IMR-90 (cell line): ENCODE results near the gene ITPRID1. TPM values are rescaled to one million over a fixed set of nuclear protein-coding genes. Genes with fewer than 3 reads are reported as not detected.

Experiments used
- ATAC-seq: fragments of 200-7000 bp; cut with Tn5 transposase; 2 replicates; pipeline ENCODE4 v1.9.1; 2020; ENCODE audit warnings: low read depth, mild to moderate bottlenecking, moderate library complexity
- BruUV-seq: library from RNA; stranded (reverse); fragments of 400-500 nt; replicated peaks from 2 replicates; lab custom pipeline; 2021; lab: Mats Ljungman, UMichigan
- CTCF ChIA-PET: fragments of 300-600 bp; formaldehyde crosslinking; extraction: SDS; loops from one replicate; lab custom pipeline; 2021; ENCODE audit warnings: antibody characterized with exemption; lab: Yijun Ruan, JAX
- POLR2A ChIA-PET: fragments of 300-600 bp; sonication (Branson Sonifier 250); formaldehyde crosslinking; loops from one replicate; lab custom pipeline; 2022; ENCODE audit warnings: antibody characterized with exemption; ENCODE audit not compliant: unreplicated experiment; lab: Charles Lee
- DNase-seq: peaks from one replicate; pipeline ENCODE4 v3.0.0; 2013
- H2AFZ ChIP-seq: replicated peaks from 2 replicates; pipeline ENCODE3; 2013; ENCODE audit warnings: low read length, mild to moderate bottlenecking; ENCODE audit not compliant: poor library complexity
- H2AK5ac ChIP-seq: 2 replicates; pipeline ENCODE4 v1.6.1; 2013; ENCODE audit warnings: low read depth, low read length, inconsistent platforms
- H2AK9ac ChIP-seq: replicated peaks from 2 replicates; pipeline ENCODE3; 2013; ENCODE audit warnings: mild to moderate bottlenecking, low read depth, low read length, moderate library complexity; ENCODE audit not compliant: poor library complexity
- H2BK120ac ChIP-seq: 2 replicates; pipeline ENCODE4 v1.6.1; 2013; ENCODE audit warnings: low read depth, low read length, inconsistent platforms
- H2BK15ac ChIP-seq: 3 replicates; pipeline ENCODE4 v1.6.1; 2013; ENCODE audit warnings: low read depth, low read length, inconsistent platforms
- H2BK20ac ChIP-seq: 2 replicates; pipeline ENCODE4 v1.6.1; 2013; ENCODE audit warnings: low read depth, mild to moderate bottlenecking, inconsistent platforms, low read length, moderate library complexity
- H2BK5ac ChIP-seq: 2 replicates; pipeline ENCODE4 v1.6.1; 2013; ENCODE audit warnings: mild to moderate bottlenecking, low read depth, low read length, inconsistent platforms; ENCODE audit not compliant: poor library complexity, severe bottlenecking
- H3K14ac ChIP-seq: replicated peaks from 2 replicates; pipeline ENCODE4 v1.6.1; 2013; ENCODE audit warnings: low read depth, low read length, inconsistent platforms
- H3K18ac ChIP-seq: 2 replicates; pipeline ENCODE4 v1.6.1; 2013; ENCODE audit warnings: low read depth, low read length, control low read depth
- H3K23ac ChIP-seq: 2 replicates; pipeline ENCODE4 v1.6.1; 2013; ENCODE audit warnings: low read depth, low read length, inconsistent platforms
- H3K27ac ChIP-seq: 2 replicates; pipeline ENCODE4 v1.5.1; 2013; ENCODE audit warnings: mild to moderate bottlenecking, control low read depth, low read length; ENCODE audit not compliant: insufficient read depth
- H3K27me3 ChIP-seq: 2 replicates; pipeline ENCODE4 v1.6.1; 2013; ENCODE audit warnings: low read length; ENCODE audit not compliant: control insufficient read depth, insufficient read depth
- H3K36me3 ChIP-seq: 2 replicates; pipeline ENCODE4 v1.6.1; 2013; ENCODE audit warnings: low read length, mixed read lengths; ENCODE audit not compliant: control insufficient read depth, insufficient read depth
- H3K4ac ChIP-seq: 2 replicates; pipeline ENCODE4 v1.6.1; 2013; ENCODE audit warnings: low read depth, low read length, inconsistent platforms
- H3K4me1 ChIP-seq: 2 replicates; pipeline ENCODE4 v1.6.1; 2013; ENCODE audit warnings: low read length, mixed read lengths; ENCODE audit not compliant: control insufficient read depth, insufficient read depth
- H3K4me2 ChIP-seq: 2 replicates; pipeline ENCODE4 v1.6.1; 2013; ENCODE audit warnings: low read depth, mild to moderate bottlenecking, control low read depth, low read length, moderate library complexity
- H3K4me3 ChIP-seq: 2 replicates; pipeline ENCODE4 v1.5.1; 2013; ENCODE audit warnings: low read depth, mild to moderate bottlenecking, control low read depth, low read length, moderate library complexity; ENCODE audit not compliant: insufficient read depth
- H3K56ac ChIP-seq: 2 replicates; pipeline ENCODE4 v1.6.1; 2013; ENCODE audit warnings: low read length, inconsistent platforms; ENCODE audit not compliant: insufficient read depth; ENCODE audit errors: extremely low read depth
- H3K79me1 ChIP-seq, 2 experiments: 2 replicates each; pipeline ENCODE4 v1.6.1; 2013; ENCODE audit warnings: low read length in 2 of 2, inconsistent platforms in 1 of 2, low read depth in 1 of 2
- H3K9ac ChIP-seq: 2 replicates; pipeline ENCODE4 v1.6.1; 2013; ENCODE audit warnings: low read depth, low read length, control low read depth
- H3K9me1 ChIP-seq: 2 replicates; pipeline ENCODE4 v1.6.1; 2013; ENCODE audit warnings: low read length, inconsistent platforms; ENCODE audit not compliant: insufficient read depth
- H3K9me3 ChIP-seq: 2 replicates; pipeline ENCODE4 v1.6.1; 2013; ENCODE audit warnings: low read length; ENCODE audit not compliant: control insufficient read depth, insufficient read depth
- H4K20me1 ChIP-seq: 2 replicates; pipeline ENCODE4 v1.6.1; 2013; ENCODE audit warnings: low read length, inconsistent platforms; ENCODE audit not compliant: insufficient read depth
- H4K5ac ChIP-seq: 2 replicates; pipeline ENCODE4 v1.6.1; 2013; ENCODE audit warnings: mild to moderate bottlenecking, low read depth, low read length, control low read depth
- H4K8ac ChIP-seq, 2 experiments: 2 replicates each; pipeline ENCODE4 v1.6.1; 2013; ENCODE audit warnings: low read depth in 2 of 2, low read length in 2 of 2, control low read depth in 1 of 2, inconsistent platforms in 1 of 2
- H4K91ac ChIP-seq: 2 replicates; pipeline ENCODE4 v1.6.1; 2013; ENCODE audit warnings: low read depth, low read length, inconsistent platforms; ENCODE audit not compliant: insufficient read depth
- CHD1 ChIP-seq: IDR thresholded peaks from 2 replicates; pipeline ENCODE4 v1.6.1; 2012; ENCODE audit warnings: low read depth, low read length, improper control_type of control experiment
- ELK1 ChIP-seq: fragments of 150-350 bp; IDR thresholded peaks from 2 replicates; pipeline ENCODE4 v1.6.1; 2016; ENCODE audit warnings: low read depth, mild to moderate bottlenecking, low read length, moderate library complexity, borderline replicate concordance
- MAZ ChIP-seq: IDR thresholded peaks from 2 replicates; pipeline ENCODE4 v1.6.1; 2012; ENCODE audit warnings: low read depth, mild to moderate bottlenecking, low read length, improper control_type of control experiment, moderate library complexity, borderline replicate concordance
- dilution Hi-C: fragments of 300-500 bp; cut with HindIII; formaldehyde crosslinking; loops from one replicate; pipeline ENCODE4 v1.14.3; 2018; ENCODE audit warnings: low sequenced_read_pairs; ENCODE audit not compliant: unreplicated experiment
- in situ Hi-C: fragments of 300-500 bp; cut with MboI; formaldehyde crosslinking; loops from 3 replicates; pipeline ENCODE4 v1.14.3; 2019; ENCODE audit warnings: low sequenced_read_pairs, inconsistent platforms, mixed read lengths
- intact Hi-C: fragments of 100-400 bp; cut with micrococcal nuclease; formaldehyde crosslinking; loops from 2 replicates; pipeline ENCODE4 v1.10.0; 2022
- polyA plus RNA-seq, 3 experiments: library from polyadenylated mRNA; depleted of rRNA; stranded (reverse); fragments of >200 nt; gene quantifications; 2 replicates each; pipeline ENCODE4 v1.2.3, GENCODE V29; 2012; ENCODE audit warnings: low replicate concordance in 1 of 3
- total RNA-seq: library from RNA; depleted of rRNA; stranded (reverse); fragments of >200 nt; gene quantifications from 2 replicates; pipeline ENCODE4 v1.2.3, GENCODE V29; 2012

Gene ITPRID1
- total and polyA plus RNA-seq, 2 of the 4 experiments (the other 2 are of a cell fraction): not detected

GRCh38 chr7:31553661-31554081 lies 39.8 kb downstream of the ITPRID1 start:
- POLR2A ChIA-PET: no interaction called here
- H4K91ac ChIP-seq: no peak overlapping the region

More at GRCh38 chr7:31553661-31554081, 39.8 kb downstream of the ITPRID1 start:
- no peak for DNase-seq
- H2AK5ac ChIP-seq: no peak overlapping the region
- H3K36me3 ChIP-seq: no peaks in the 10 kb centered on the region
- H3K27me3 ChIP-seq: no peaks in the 10 kb centered on the region
- no peak overlapping the region for H3K27ac ChIP-seq
- no peak overlapping the region for H3K4ac ChIP-seq
- dilution Hi-C loops (no loop called here), in situ Hi-C loops (no loop called here), intact Hi-C loops (no loop called here)
- ATAC-seq: no peak
- H4K20me1 ChIP-seq: no peaks in the 10 kb centered on the region
- TF ChIP-seq CHD1: no peak
- no peak for TF ChIP-seq MAZ
- TF ChIP-seq ELK1: no peak
- H3K9ac ChIP-seq: no peak overlapping the region
- no peak overlapping the region for H2AK9ac ChIP-seq
- H2BK5ac ChIP-seq: no peak overlapping the region
- H2BK120ac ChIP-seq: no peak overlapping the region
- H2BK15ac ChIP-seq: no peak overlapping the region
- no TSS peak for BruUV-seq
- H3K79me1 ChIP-seq: no peaks in the 10 kb centered on the region
- H3K23ac ChIP-seq: no peak overlapping the region
- H3K9me3 ChIP-seq: no peaks in the 10 kb centered on the region
- H3K56ac ChIP-seq: no peak overlapping the region
- no peak overlapping the region for H2AFZ ChIP-seq
- no peak overlapping the region for H4K5ac ChIP-seq
- CTCF ChIA-PET: no interaction called here
- no peaks in the 10 kb centered on the region for H3K9me1 ChIP-seq
- H4K8ac ChIP-seq: no peak overlapping the region
- H3K14ac ChIP-seq: no peak overlapping the region
- H2BK20ac ChIP-seq: no peak overlapping the region
- H3K4me3 ChIP-seq: no peak overlapping the region
- H3K4me1 ChIP-seq: no peaks in the 10 kb centered on the region
- no peak overlapping the region for H3K18ac ChIP-seq
- H3K4me2 ChIP-seq: no peak overlapping the region
